Activated naive CD8-positive, alpha-beta T cell treated with anti-CD3 and anti-CD28 coated beads, Interleukin-2, amount 50 U/mL, for 24 hours (primary cell): ENCODE measurements around the gene SFMBT1.

ENCODE experiments used
- ATAC-seq: fragments of 150-1000 bp; cut with Tn5 transposase; one replicate; pipeline ENCODE4 v1.10.0; 2021
- DNase-seq: peaks from one replicate; pipeline ENCODE4 v3.0.0; 2021
- H3K27ac Mint-ChIP-seq: one replicate; pipeline ENCODE4 v1.8.0; 2021; ENCODE audit warnings: mild to moderate bottlenecking, mixed read lengths
- H3K27me3 Mint-ChIP-seq: one replicate; pipeline ENCODE4 v1.8.0; 2021; ENCODE audit warnings: mixed read lengths
- H3K36me3 Mint-ChIP-seq: one replicate; pipeline ENCODE4 v1.8.0; 2021; ENCODE audit warnings: low read depth, mixed read lengths
- H3K4me1 Mint-ChIP-seq: one replicate; pipeline ENCODE4 v1.8.0; 2021; ENCODE audit warnings: mixed read lengths
- H3K4me3 Mint-ChIP-seq: one replicate; pipeline ENCODE4 v1.8.0; 2021; ENCODE audit warnings: mild to moderate bottlenecking, moderate library complexity, mixed read lengths
- H3K9me3 Mint-ChIP-seq: one replicate; pipeline ENCODE4 v1.8.0; 2021; ENCODE audit warnings: mixed read lengths

Gene SFMBT1

GRCh38 chr3:52891164-52891563 lies 154.7 kb downstream of the SFMBT1 start:
- H3K4me1 Mint-ChIP-seq: peaks cover 63% of the 10 kb centered on the region
- peaks cover 15% of the 10 kb centered on the region for H3K36me3 Mint-ChIP-seq
- peak overlapping the region; percentile 89 for H3K27ac Mint-ChIP-seq
- no peaks in the 10 kb centered on the region for H3K9me3 Mint-ChIP-seq
- ATAC-seq (peak; percentile 83), DNase-seq (peak; percentile 64)
- H3K4me3 Mint-ChIP-seq: peak overlapping the region; percentile 39
- H3K27me3 Mint-ChIP-seq: no peaks in the 10 kb centered on the region

DNA sequence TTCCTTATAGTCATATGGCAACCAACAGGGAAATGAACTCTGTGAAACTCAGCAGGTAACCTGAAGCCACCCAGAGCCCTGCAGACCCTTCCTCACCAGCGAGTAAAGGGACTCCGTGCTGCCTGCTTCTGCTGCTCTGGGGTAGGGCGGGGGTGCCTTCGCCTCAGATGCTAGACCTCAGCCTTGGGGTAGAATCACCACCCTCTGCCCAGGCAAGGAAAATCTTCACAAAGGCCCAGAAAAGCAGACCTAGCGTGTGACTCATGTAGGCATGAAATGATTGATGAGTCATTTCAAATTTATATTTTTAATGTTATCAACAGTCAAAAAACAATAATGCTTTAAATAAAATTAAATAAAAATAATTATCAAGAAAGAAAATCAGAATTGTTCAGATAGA lies 155.1 kb downstream of the SFMBT1 start:
- H3K27ac Mint-ChIP-seq: peak overlapping the region; percentile 89
- peaks cover 59% of the 10 kb centered on the region for H3K4me1 Mint-ChIP-seq
- H3K4me3 Mint-ChIP-seq: peak overlapping the region; percentile 34
- H3K27me3 Mint-ChIP-seq: no peaks in the 10 kb centered on the region
- peak; percentile 42 for ATAC-seq
- peak; percentile 62 for DNase-seq
- no peaks in the 10 kb centered on the region for H3K9me3 Mint-ChIP-seq
- H3K36me3 Mint-ChIP-seq: peaks cover 19% of the 10 kb centered on the region

- Mint-ChIP-seq H3K27ac (peak overlapping the region; percentile 63), H3K36me3 (peaks cover 22% of the 10 kb centered on the region), H3K4me3 (no peak overlapping the region), H3K27me3 (no peaks in the 10 kb centered on the region), H3K4me1 (peaks cover 51% of the 10 kb centered on the region), H3K9me3 (no peaks in the 10 kb centered on the region)
- DNase-seq (no peak), ATAC-seq (no peak)
Observed at GRCh38 chr3:52889901-52890300, 156.0 kb downstream of the SFMBT1 start.

DNA sequence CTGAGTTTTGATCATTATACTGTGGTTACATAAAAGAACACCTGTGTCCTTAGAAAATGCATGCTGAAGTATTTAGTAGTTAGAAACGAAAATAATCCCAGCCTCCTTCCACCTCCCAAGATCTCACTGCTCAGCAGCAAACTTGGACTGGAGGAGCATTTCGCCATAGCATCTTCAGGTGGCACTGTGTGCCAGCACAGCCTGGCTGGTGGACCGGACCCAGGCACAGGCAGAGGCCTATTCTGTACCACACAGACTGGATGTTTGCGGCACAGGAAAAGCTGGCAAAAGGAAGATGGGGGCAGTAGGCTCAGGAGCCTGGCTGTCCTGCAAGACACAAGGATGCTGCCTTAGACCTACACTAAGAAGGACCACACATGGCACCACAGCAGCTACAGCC lies 158.7 kb downstream of the SFMBT1 start:
- ATAC-seq (no peak), DNase-seq (no peak)
- Mint-ChIP-seq H3K4me1 (peaks cover 23% of the 10 kb centered on the region), H3K36me3 (peaks cover 24% of the 10 kb centered on the region), H3K27me3 (no peaks in the 10 kb centered on the region), H3K4me3 (no peak overlapping the region), H3K27ac (no peak overlapping the region), H3K9me3 (no peaks in the 10 kb centered on the region)

- Mint-ChIP-seq H3K36me3 (peaks cover 24% of the 10 kb centered on the region), H3K27ac (no peak overlapping the region), H3K4me1 (peaks cover 13% of the 10 kb centered on the region), H3K4me3 (no peak overlapping the region), H3K9me3 (no peaks in the 10 kb centered on the region), H3K27me3 (no peaks in the 10 kb centered on the region)
- DNase-seq (no peak), ATAC-seq (no peak)
Observed at GRCh38 chr3:52886049-52886730, 159.7 kb downstream of the SFMBT1 start.

GRCh38 chr3:52882377-52882776 lies 163.5 kb downstream of the SFMBT1 start:
- DNase-seq (no peak), ATAC-seq (no peak)
- Mint-ChIP-seq H3K4me3 (no peak overlapping the region), H3K36me3 (peaks cover 22% of the 10 kb centered on the region), H3K9me3 (no peaks in the 10 kb centered on the region), H3K4me1 (peaks cover 8% of the 10 kb centered on the region), H3K27me3 (no peaks in the 10 kb centered on the region), H3K27ac (no peak overlapping the region)

DNA sequence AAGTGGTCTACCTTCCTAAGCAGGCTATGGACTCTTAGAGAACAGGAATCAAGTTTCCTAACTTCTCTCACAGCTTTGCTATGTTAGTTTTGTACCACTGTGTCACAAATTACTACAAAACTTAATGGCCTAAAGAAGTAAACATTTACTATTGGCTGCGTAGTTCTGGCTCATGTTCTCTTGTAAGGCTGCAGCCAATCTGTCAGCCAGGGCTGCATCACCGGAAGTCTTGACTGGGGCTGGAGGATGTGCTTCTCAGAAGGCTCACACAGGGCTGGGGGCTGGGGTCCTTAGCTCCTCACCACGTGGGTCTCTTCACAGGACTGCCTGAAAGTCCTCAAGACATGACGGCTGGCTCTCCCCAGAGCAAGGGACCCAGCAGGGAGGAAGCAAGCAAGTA lies 164.0 kb downstream of the SFMBT1 start:
- H3K36me3 Mint-ChIP-seq: peaks cover 22% of the 10 kb centered on the region
- DNase-seq: no peak

DNA sequence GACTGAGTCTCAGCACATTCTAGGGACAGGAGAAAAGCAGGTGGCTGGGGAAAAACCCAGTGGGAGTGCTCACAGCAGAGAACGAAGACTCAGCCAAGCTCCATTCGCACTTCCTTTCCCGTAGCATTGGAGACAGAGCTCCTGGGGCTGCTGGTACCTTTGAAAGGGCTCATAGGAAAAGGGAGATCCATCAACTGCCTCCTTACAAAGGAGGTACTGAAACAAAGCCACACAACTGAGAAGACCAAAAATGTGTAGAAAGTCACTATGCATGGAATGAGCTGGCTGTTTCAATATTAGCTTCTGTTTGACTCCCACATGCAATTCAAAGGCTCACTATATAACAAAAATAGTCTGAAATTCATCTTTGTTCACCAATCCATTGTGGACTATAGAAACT lies 165.4 kb downstream of the SFMBT1 start:
- ATAC-seq: peak; percentile 52
- H3K9me3 Mint-ChIP-seq: no peaks in the 10 kb centered on the region

More for the DNA sequence above, 164.0 kb downstream of the SFMBT1 start:
- Mint-ChIP-seq H3K27ac (no peak overlapping the region), H3K27me3 (no peaks in the 10 kb centered on the region), H3K4me3 (no peak overlapping the region), H3K9me3 (no peaks in the 10 kb centered on the region), H3K4me1 (peaks cover 8% of the 10 kb centered on the region)
- no peak for ATAC-seq

DNA sequence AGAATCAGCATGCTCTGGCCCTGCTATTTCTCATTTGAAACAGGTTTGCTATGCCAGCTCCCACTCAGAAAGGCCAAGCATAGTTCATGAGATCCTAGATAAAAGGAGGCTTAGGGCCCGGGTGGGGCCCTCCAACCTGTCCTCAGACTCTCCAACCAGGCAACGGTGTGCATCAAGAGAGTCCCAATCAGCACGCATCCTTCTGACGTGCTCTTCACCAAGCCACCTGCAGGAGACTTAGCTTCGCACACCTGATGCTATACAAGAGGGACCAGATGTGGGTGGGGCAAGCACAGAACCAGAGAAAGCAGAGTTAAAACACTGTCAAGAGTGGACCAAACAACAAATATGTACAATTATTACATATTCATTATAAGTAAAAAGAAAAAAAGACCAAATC lies 165.8 kb downstream of the SFMBT1 start:
- ATAC-seq: no peak

More for the DNA sequence above, 165.4 kb downstream of the SFMBT1 start:
- Mint-ChIP-seq H3K4me3 (no peak overlapping the region), H3K27me3 (no peaks in the 10 kb centered on the region), H3K4me1 (peaks cover 11% of the 10 kb centered on the region), H3K36me3 (peaks cover 11% of the 10 kb centered on the region), H3K27ac (no peak overlapping the region)
- no peak for DNase-seq

DNA sequence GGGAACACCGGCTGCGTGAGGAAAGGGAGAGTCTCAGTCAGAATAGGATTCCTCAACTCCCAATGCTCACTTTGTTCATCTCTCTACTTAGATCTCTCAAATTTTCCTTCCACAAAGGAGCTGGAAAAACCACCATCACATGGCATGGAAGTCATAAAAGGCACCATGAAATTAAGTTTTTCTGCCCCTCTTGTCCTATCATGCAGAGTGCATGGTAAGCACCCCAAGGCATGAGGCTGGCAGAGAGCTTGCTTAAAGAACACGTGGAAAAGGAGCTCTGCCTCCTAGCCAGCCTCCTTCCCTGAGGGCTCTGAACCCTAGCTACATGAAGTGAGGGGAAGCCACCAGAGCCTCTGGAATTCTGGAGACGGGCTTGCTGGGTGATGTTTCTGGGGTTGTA lies 166.3 kb downstream of the SFMBT1 start:
- ATAC-seq (no peak), DNase-seq (no peak)
- Mint-ChIP-seq H3K4me3 (no peak overlapping the region), H3K27me3 (no peaks in the 10 kb centered on the region), H3K36me3 (peaks cover 2% of the 10 kb centered on the region), H3K27ac (no peak overlapping the region), H3K4me1 (peaks cover 20% of the 10 kb centered on the region), H3K9me3 (no peaks in the 10 kb centered on the region)

More for the DNA sequence above, 165.8 kb downstream of the SFMBT1 start:
- Mint-ChIP-seq H3K4me1 (peaks cover 16% of the 10 kb centered on the region), H3K4me3 (no peak overlapping the region), H3K27me3 (no peaks in the 10 kb centered on the region), H3K27ac (no peak overlapping the region), H3K36me3 (peaks cover 7% of the 10 kb centered on the region), H3K9me3 (no peaks in the 10 kb centered on the region)
- no peak for DNase-seq

GRCh38 chr3:52879090-52879489 lies 166.8 kb downstream of the SFMBT1 start:
- no peak for DNase-seq
- no peak for ATAC-seq
- H3K27me3 Mint-ChIP-seq: no peaks in the 10 kb centered on the region
- no peak overlapping the region for H3K27ac Mint-ChIP-seq
- no peaks in the 10 kb centered on the region for H3K9me3 Mint-ChIP-seq
- H3K4me1 Mint-ChIP-seq: peaks cover 24% of the 10 kb centered on the region
- no peaks in the 10 kb centered on the region for H3K36me3 Mint-ChIP-seq
- no peak overlapping the region for H3K4me3 Mint-ChIP-seq

- Mint-ChIP-seq H3K36me3 (no peaks in the 10 kb centered on the region), H3K4me3 (no peak overlapping the region), H3K27me3 (no peaks in the 10 kb centered on the region), H3K27ac (no peak overlapping the region), H3K9me3 (no peaks in the 10 kb centered on the region), H3K4me1 (peaks cover 30% of the 10 kb centered on the region)
- ATAC-seq (no peak), DNase-seq (no peak)
Observed at GRCh38 chr3:52877085-52877484, 168.8 kb downstream of the SFMBT1 start.

- peaks cover 28% of the 10 kb centered on the region for H3K4me1 Mint-ChIP-seq
- DNase-seq: no peak
- H3K27me3 Mint-ChIP-seq: no peaks in the 10 kb centered on the region
- peak; percentile 62 for ATAC-seq
- H3K27ac Mint-ChIP-seq: peak overlapping the region; percentile 66
- no peaks in the 10 kb centered on the region for H3K9me3 Mint-ChIP-seq
- no peaks in the 10 kb centered on the region for H3K36me3 Mint-ChIP-seq
- peak overlapping the region; percentile 36 for H3K4me3 Mint-ChIP-seq
Observed at GRCh38 chr3:52874864-52875587, 170.8 kb downstream of the SFMBT1 start.

DNA sequence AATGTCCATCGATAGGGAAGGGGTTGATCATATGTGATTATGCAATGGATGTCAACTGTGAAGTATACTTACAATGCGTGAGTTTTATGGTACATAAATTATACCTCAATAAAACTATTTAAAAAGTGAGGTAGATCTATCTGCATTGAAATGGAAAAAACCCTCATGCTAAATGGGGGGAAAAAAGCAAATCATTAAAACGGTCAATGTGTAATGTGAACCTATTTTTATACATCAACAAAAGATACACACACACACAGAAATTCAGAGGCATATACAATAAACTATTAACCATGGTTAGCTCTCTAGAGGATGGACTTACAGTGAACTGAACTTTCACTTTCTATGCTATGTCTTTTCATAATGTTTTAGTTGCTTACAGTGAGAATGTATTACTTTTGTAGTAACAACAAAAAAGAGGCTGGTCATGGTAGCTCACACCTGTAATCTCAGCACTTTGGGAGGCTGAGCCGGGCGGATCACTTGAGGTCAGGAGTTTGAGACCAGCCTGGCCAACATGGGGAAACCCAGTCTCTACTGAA lies 171.6 kb downstream of the SFMBT1 start:
- H3K36me3 Mint-ChIP-seq: no peaks in the 10 kb centered on the region
- no peak overlapping the region for H3K4me3 Mint-ChIP-seq
- H3K4me1 Mint-ChIP-seq: peaks cover 27% of the 10 kb centered on the region
- no peak for DNase-seq
- H3K27ac Mint-ChIP-seq: no peak overlapping the region
- ATAC-seq: no peak
- H3K9me3 Mint-ChIP-seq: no peaks in the 10 kb centered on the region
- no peaks in the 10 kb centered on the region for H3K27me3 Mint-ChIP-seq
